Glutamatergic neuron (in vitro differentiated cells): ENCODE measurements around the gene FAM174C. TPM values are rescaled to one million over a fixed set of nuclear protein-coding genes. Genes with fewer than 3 reads are reported as not detected.

ENCODE experiments used
- DNase-seq: peaks from one replicate; pipeline ENCODE4 v3.0.0; 2022
- H3K27ac Mint-ChIP-seq: one replicate; pipeline ENCODE4 v1.8.0; 2020; ENCODE audit warnings: mild to moderate bottlenecking, mixed read lengths, inconsistent platforms; ENCODE audit not compliant: unreplicated experiment
- H3K27me3 Mint-ChIP-seq: one replicate; pipeline ENCODE4 v1.8.0; 2020; ENCODE audit warnings: mild to moderate bottlenecking, moderate library complexity, mixed read lengths, inconsistent platforms; ENCODE audit not compliant: unreplicated experiment
- H3K36me3 Mint-ChIP-seq: one replicate; pipeline ENCODE4 v1.8.0; 2020; ENCODE audit warnings: mild to moderate bottlenecking, mixed read lengths, inconsistent platforms; ENCODE audit not compliant: unreplicated experiment
- H3K4me1 Mint-ChIP-seq: one replicate; pipeline ENCODE4 v1.8.0; 2020; ENCODE audit warnings: mild to moderate bottlenecking, low read depth, mixed read lengths, inconsistent platforms; ENCODE audit not compliant: unreplicated experiment
- H3K4me3 Mint-ChIP-seq: one replicate; pipeline ENCODE4 v1.8.0; 2020; ENCODE audit warnings: mild to moderate bottlenecking, mixed read lengths, inconsistent platforms; ENCODE audit not compliant: unreplicated experiment
- H3K9me3 Mint-ChIP-seq: one replicate; pipeline ENCODE4 v1.8.0; 2020; ENCODE audit warnings: mild to moderate bottlenecking, moderate library complexity, mixed read lengths, inconsistent platforms; ENCODE audit not compliant: unreplicated experiment
- CTCF ChIP-seq: fragments of 200-600 bp; sonication (generic); IDR thresholded peaks from one replicate; pipeline ENCODE4 v1.5.0; 2021; ENCODE audit not compliant: partially characterized antibody, unreplicated experiment
- total RNA-seq: library from RNA; stranded (reverse); fragmentation: NEBNext Ultra II Directional; extraction: Animal tissue kit (Norgen Biotek cat#: 25700); gene quantifications from one replicate; pipeline ENCODE4 v1.2.1, GENCODE V29; 2021; ENCODE audit not compliant: unreplicated experiment

The FAM174C gene
- total RNA-seq, 1 donor from 2014 or later: 17.3 TPM

- Mint-ChIP-seq H3K4me1 (peaks cover 24% of the 10 kb centered on the region), H3K4me3 (no peak overlapping the region), H3K27ac (peak overlapping the region; percentile 64), H3K36me3 (no peaks in the 10 kb centered on the region), H3K27me3 (peaks cover 20% of the 10 kb centered on the region), H3K9me3 (peaks cover 27% of the 10 kb centered on the region)
- no peak for TF ChIP-seq CTCF
- no peak for DNase-seq
Measured at GRCh38 chr19:1258707-1259205, 16.6 kb upstream of the FAM174C start.

GRCh38 chr19:1259206-1259875, 16.0 kb upstream of the FAM174C start:
- H3K4me1 Mint-ChIP-seq: peaks cover 24% of the 10 kb centered on the region
- peaks cover 22% of the 10 kb centered on the region for H3K27me3 Mint-ChIP-seq
- H3K9me3 Mint-ChIP-seq: peaks cover 29% of the 10 kb centered on the region
- no peak overlapping the region for H3K27ac Mint-ChIP-seq
- H3K4me3 Mint-ChIP-seq: no peak overlapping the region
- peak; percentile 68 for DNase-seq
- H3K36me3 Mint-ChIP-seq: no peaks in the 10 kb centered on the region
- TF ChIP-seq CTCF: no peak

- Mint-ChIP-seq H3K36me3 (no peaks in the 10 kb centered on the region), H3K27me3 (peaks cover 15% of the 10 kb centered on the region), H3K4me3 (peak overlapping the region; percentile 49), H3K9me3 (peaks cover 24% of the 10 kb centered on the region), H3K27ac (no peak overlapping the region), H3K4me1 (peaks cover 25% of the 10 kb centered on the region)
- TF ChIP-seq CTCF: no peak
- DNase-seq: no peak
Measured at GRCh38 chr19:1259876-1260748, 15.2 kb upstream of the FAM174C start.

- Mint-ChIP-seq H3K9me3 (peaks cover 22% of the 10 kb centered on the region), H3K36me3 (no peaks in the 10 kb centered on the region), H3K27ac (no peak overlapping the region), H3K27me3 (peaks cover 16% of the 10 kb centered on the region), H3K4me3 (peak overlapping the region; percentile 85), H3K4me1 (peaks cover 30% of the 10 kb centered on the region)
- peak; percentile 97 for DNase-seq
- TF ChIP-seq CTCF: no peak
Measured at GRCh38 chr19:1260749-1261537, 14.4 kb upstream of the FAM174C start.
